Kidney epithelial cell (primary cell): ENCODE data around the gene USP24. TPM values are rescaled to one million over a fixed set of nuclear protein-coding genes. Genes with fewer than 3 reads are reported as not detected.

Source experiments
- DNase-seq: peaks from one replicate; pipeline ENCODE4 v3.0.0-alpha.2; 2010; ENCODE audit warnings: low read depth
- H3K27me3 ChIP-seq: 2 replicates; pipeline ENCODE4 v1.6.0; 2011; ENCODE audit warnings: low read length; ENCODE audit not compliant: control insufficient read depth, insufficient read depth
- H3K36me3 ChIP-seq: 2 replicates; pipeline ENCODE4 v1.5.1; 2011; ENCODE audit warnings: low read length; ENCODE audit not compliant: control insufficient read depth, insufficient read depth
- H3K4me3 ChIP-seq: 2 replicates; pipeline ENCODE4 v1.5.1; 2011; ENCODE audit warnings: low read depth, mild to moderate bottlenecking, control low read depth, low read length
- total RNA-seq: library from RNA; depleted of rRNA; stranded (reverse); fragments of >200 nt; gene quantifications from 2 replicates; pipeline ENCODE4 v1.2.3, GENCODE V29; 2015
- TF ChIP-seq, protein P1 (sequence below): IDR thresholded peaks from 2 replicates; pipeline ENCODE4 v1.5.1; 2011; ENCODE audit warnings: mild to moderate bottlenecking, moderate library complexity, low read length, control low read depth, inconsistent platforms; ENCODE audit not compliant: insufficient read depth, poor library complexity, severe bottlenecking

Gene USP24
- total RNA-seq, 1 donor from 2014 or later: 27.2 TPM

DNA sequence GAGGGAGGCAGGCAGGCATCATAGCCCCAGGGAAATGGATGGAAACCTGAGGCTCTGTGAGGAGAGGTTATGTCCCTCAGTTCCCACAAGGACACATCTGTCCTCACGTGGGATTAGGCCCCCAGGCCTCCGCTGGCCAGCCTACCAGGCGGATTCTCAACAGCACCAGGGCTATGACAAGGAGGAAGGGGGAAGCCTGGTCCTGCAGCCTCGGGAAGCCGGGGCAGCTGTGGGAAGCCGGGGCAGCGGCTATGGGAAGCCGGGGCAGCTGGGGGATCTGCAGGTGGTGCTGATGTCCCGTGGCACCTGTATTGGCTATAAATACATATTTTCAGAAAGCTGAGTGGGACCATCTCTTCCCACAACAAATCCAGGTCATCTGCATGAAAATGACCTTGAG lies 196.8 kb downstream of the USP24 start:
- no peak overlapping the region for H3K4me3 ChIP-seq
- TF ChIP-seq, protein P1, sequence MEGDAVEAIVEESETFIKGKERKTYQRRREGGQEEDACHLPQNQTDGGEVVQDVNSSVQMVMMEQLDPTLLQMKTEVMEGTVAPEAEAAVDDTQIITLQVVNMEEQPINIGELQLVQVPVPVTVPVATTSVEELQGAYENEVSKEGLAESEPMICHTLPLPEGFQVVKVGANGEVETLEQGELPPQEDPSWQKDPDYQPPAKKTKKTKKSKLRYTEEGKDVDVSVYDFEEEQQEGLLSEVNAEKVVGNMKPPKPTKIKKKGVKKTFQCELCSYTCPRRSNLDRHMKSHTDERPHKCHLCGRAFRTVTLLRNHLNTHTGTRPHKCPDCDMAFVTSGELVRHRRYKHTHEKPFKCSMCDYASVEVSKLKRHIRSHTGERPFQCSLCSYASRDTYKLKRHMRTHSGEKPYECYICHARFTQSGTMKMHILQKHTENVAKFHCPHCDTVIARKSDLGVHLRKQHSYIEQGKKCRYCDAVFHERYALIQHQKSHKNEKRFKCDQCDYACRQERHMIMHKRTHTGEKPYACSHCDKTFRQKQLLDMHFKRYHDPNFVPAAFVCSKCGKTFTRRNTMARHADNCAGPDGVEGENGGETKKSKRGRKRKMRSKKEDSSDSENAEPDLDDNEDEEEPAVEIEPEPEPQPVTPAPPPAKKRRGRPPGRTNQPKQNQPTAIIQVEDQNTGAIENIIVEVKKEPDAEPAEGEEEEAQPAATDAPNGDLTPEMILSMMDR: no peak
- H3K27me3 ChIP-seq: peaks cover 13% of the 10 kb centered on the region
- H3K36me3 ChIP-seq: no peaks in the 10 kb centered on the region
- DNase-seq: no peak

Other genes starting within 250 kb of the USP24 start
- gene TMEM61, start 234.7 kb downstream of the USP24 start, total RNA-seq: 0.41 and 1.6 TPM in 2 replicates
- not detected in 2 replicates for gene BSND, start 216.4 kb downstream of the USP24 start, total RNA-seq
- 4.5 and 6.8 TPM in 2 replicates for gene PCSK9, start 175.8 kb downstream of the USP24 start, total RNA-seq